ENCODE measurements around the gene EVC2.
"Not testable (repeated sequence)": the region's sequence is repeated elsewhere in the genome, so short reads cannot be mapped to it uniquely, and the experiment has no call there.

The EVC2 gene

GRCh38 chr4:5738061-5738460, 29.7 kb upstream of the EVC2 start:
- Histone ChIP-seq H3K4me1 (ENCODE audit: control insufficient read depth, low read depth, low read length) (no peaks in the 10 kb centered on the region), H3K36me3 (ENCODE audit: control insufficient read depth, low read depth, low read length) (peaks cover 15% of the 10 kb centered on the region), H3K27me3 (ENCODE audit: control insufficient read depth, insufficient read depth, low read length) (no peaks in the 10 kb centered on the region), H3K4me3 (ENCODE audit: low read length) (no peak overlapping the region), H3K27ac (ENCODE audit: low read length) (no peak overlapping the region), H3K9ac (ENCODE audit: low read length) (no peak overlapping the region), H3K9me3 (ENCODE audit: control insufficient read depth, low read depth, low read length) (no peaks in the 10 kb centered on the region)

GRCh38 chr4:5735463-5735862, 27.1 kb upstream of the EVC2 start:
- Histone ChIP-seq H3K36me3 (ENCODE audit: control insufficient read depth, low read depth, low read length) (peaks cover 7% of the 10 kb centered on the region), H3K9ac (ENCODE audit: low read length) (no peak overlapping the region), H3K4me1 (ENCODE audit: control insufficient read depth, low read depth, low read length) (no peaks in the 10 kb centered on the region), H3K27ac (ENCODE audit: low read length) (no peak overlapping the region), H3K4me3 (ENCODE audit: low read length) (no peak overlapping the region), H3K27me3 (ENCODE audit: control insufficient read depth, insufficient read depth, low read length) (no peaks in the 10 kb centered on the region), H3K9me3 (ENCODE audit: control insufficient read depth, low read depth, low read length) (no peaks in the 10 kb centered on the region)

- H3K9ac ChIP-seq (ENCODE audit: low read length) = no peak overlapping the region
- H3K9me3 ChIP-seq (ENCODE audit: control insufficient read depth, low read depth, low read length) = no peaks in the 10 kb centered on the region
- H3K4me1 ChIP-seq (ENCODE audit: control insufficient read depth, low read depth, low read length) = no peaks in the 10 kb centered on the region
- H3K27me3 ChIP-seq (ENCODE audit: control insufficient read depth, insufficient read depth, low read length) = no peaks in the 10 kb centered on the region
- H3K36me3 ChIP-seq (ENCODE audit: control insufficient read depth, low read depth, low read length) = peaks cover 7% of the 10 kb centered on the region
- no peak overlapping the region for H3K27ac ChIP-seq (ENCODE audit: low read length)
- no peak overlapping the region for H3K4me3 ChIP-seq (ENCODE audit: low read length)
These were observed 26.5 kb upstream of the EVC2 start for GRCh38 chr4:5734853-5735252.

- H3K27me3 ChIP-seq (ENCODE audit: control insufficient read depth, insufficient read depth, low read length) = no peaks in the 10 kb centered on the region
- peaks cover 7% of the 10 kb centered on the region for H3K36me3 ChIP-seq (ENCODE audit: control insufficient read depth, low read depth, low read length)
- no peaks in the 10 kb centered on the region for H3K9me3 ChIP-seq (ENCODE audit: control insufficient read depth, low read depth, low read length)
- no peak overlapping the region for H3K9ac ChIP-seq (ENCODE audit: low read length)
- H3K4me3 ChIP-seq (ENCODE audit: low read length) = no peak overlapping the region
- no peaks in the 10 kb centered on the region for H3K4me1 ChIP-seq (ENCODE audit: control insufficient read depth, low read depth, low read length)
- H3K27ac ChIP-seq (ENCODE audit: low read length) = no peak overlapping the region
These were observed 23.8 kb upstream of the EVC2 start for GRCh38 chr4:5732158-5732557.

GRCh38 chr4:5730993-5731990, 22.9 kb upstream of the EVC2 start:
- H3K36me3 ChIP-seq (ENCODE audit: control insufficient read depth, low read depth, low read length) = peaks cover 7% of the 10 kb centered on the region

GRCh38 chr4:5730436-5730835, 22.1 kb upstream of the EVC2 start:
- H3K36me3 ChIP-seq (ENCODE audit: control insufficient read depth, low read depth, low read length) = peaks cover 7% of the 10 kb centered on the region
- H3K4me3 ChIP-seq (ENCODE audit: low read length) = no peak overlapping the region
- no peaks in the 10 kb centered on the region for H3K4me1 ChIP-seq (ENCODE audit: control insufficient read depth, low read depth, low read length)
- no peaks in the 10 kb centered on the region for H3K9me3 ChIP-seq (ENCODE audit: control insufficient read depth, low read depth, low read length)
- no peak overlapping the region for H3K27ac ChIP-seq (ENCODE audit: low read length)
- no peak overlapping the region for H3K9ac ChIP-seq (ENCODE audit: low read length)
- no peaks in the 10 kb centered on the region for H3K27me3 ChIP-seq (ENCODE audit: control insufficient read depth, insufficient read depth, low read length)

More at GRCh38 chr4:5730993-5731990, 22.9 kb upstream of the EVC2 start:
- Histone ChIP-seq H3K4me3 (ENCODE audit: low read length) (no peak overlapping the region), H3K9me3 (ENCODE audit: control insufficient read depth, low read depth, low read length) (no peaks in the 10 kb centered on the region), H3K4me1 (ENCODE audit: control insufficient read depth, low read depth, low read length) (no peaks in the 10 kb centered on the region), H3K27me3 (ENCODE audit: control insufficient read depth, insufficient read depth, low read length) (no peaks in the 10 kb centered on the region), H3K27ac (ENCODE audit: low read length) (no peak overlapping the region), H3K9ac (ENCODE audit: low read length) (no peak overlapping the region)

- not testable (repeated sequence) for H3K4me1 ChIP-seq (ENCODE audit: control insufficient read depth, low read depth, low read length); H3K27ac ChIP-seq (ENCODE audit: low read length); H3K9ac ChIP-seq (ENCODE audit: low read length); H3K4me3 ChIP-seq (ENCODE audit: low read length); H3K36me3 ChIP-seq (ENCODE audit: control insufficient read depth, low read depth, low read length); H3K27me3 ChIP-seq (ENCODE audit: control insufficient read depth, insufficient read depth, low read length); H3K9me3 ChIP-seq (ENCODE audit: control insufficient read depth, low read depth, low read length)
These were observed 20.1 kb upstream of the EVC2 start for GRCh38 chr4:5728412-5728811.

- Histone ChIP-seq H3K27ac (ENCODE audit: low read length) (no peak overlapping the region), H3K9me3 (ENCODE audit: control insufficient read depth, low read depth, low read length) (no peaks in the 10 kb centered on the region), H3K27me3 (ENCODE audit: control insufficient read depth, insufficient read depth, low read length) (no peaks in the 10 kb centered on the region), H3K4me3 (ENCODE audit: low read length) (no peak overlapping the region), H3K4me1 (ENCODE audit: control insufficient read depth, low read depth, low read length) (no peaks in the 10 kb centered on the region), H3K9ac (ENCODE audit: low read length) (no peak overlapping the region), H3K36me3 (ENCODE audit: control insufficient read depth, low read depth, low read length) (no peaks in the 10 kb centered on the region)
These were observed 16.0 kb upstream of the EVC2 start for GRCh38 chr4:5724377-5724776.

- H3K9ac ChIP-seq (ENCODE audit: low read length) = no peak overlapping the region
- no peaks in the 10 kb centered on the region for H3K27me3 ChIP-seq (ENCODE audit: control insufficient read depth, insufficient read depth, low read length)
- H3K4me3 ChIP-seq (ENCODE audit: low read length) = no peak overlapping the region
- no peak overlapping the region for H3K27ac ChIP-seq (ENCODE audit: low read length)
- H3K4me1 ChIP-seq (ENCODE audit: control insufficient read depth, low read depth, low read length) = peaks cover 4% of the 10 kb centered on the region
- H3K9me3 ChIP-seq (ENCODE audit: control insufficient read depth, low read depth, low read length) = no peaks in the 10 kb centered on the region
- no peaks in the 10 kb centered on the region for H3K36me3 ChIP-seq (ENCODE audit: control insufficient read depth, low read depth, low read length)
These were observed 14.0 kb upstream of the EVC2 start for GRCh38 chr4:5722328-5722727.

- Histone ChIP-seq H3K27ac (ENCODE audit: low read length) (no peak overlapping the region), H3K36me3 (ENCODE audit: control insufficient read depth, low read depth, low read length) (no peaks in the 10 kb centered on the region), H3K4me3 (ENCODE audit: low read length) (no peak overlapping the region), H3K9me3 (ENCODE audit: control insufficient read depth, low read depth, low read length) (no peaks in the 10 kb centered on the region), H3K27me3 (ENCODE audit: control insufficient read depth, insufficient read depth, low read length) (no peaks in the 10 kb centered on the region), H3K9ac (ENCODE audit: low read length) (no peak overlapping the region), H3K4me1 (ENCODE audit: control insufficient read depth, low read depth, low read length) (peaks cover 4% of the 10 kb centered on the region)
These were observed 13.6 kb upstream of the EVC2 start for GRCh38 chr4:5721923-5722322.

- Histone ChIP-seq H3K36me3 (ENCODE audit: control insufficient read depth, low read depth, low read length) (no peaks in the 10 kb centered on the region), H3K9ac (ENCODE audit: low read length) (no peak overlapping the region), H3K4me1 (ENCODE audit: control insufficient read depth, low read depth, low read length) (peaks cover 4% of the 10 kb centered on the region), H3K27me3 (ENCODE audit: control insufficient read depth, insufficient read depth, low read length) (no peaks in the 10 kb centered on the region), H3K9me3 (ENCODE audit: control insufficient read depth, low read depth, low read length) (no peaks in the 10 kb centered on the region), H3K27ac (ENCODE audit: low read length) (no peak overlapping the region), H3K4me3 (ENCODE audit: low read length) (no peak overlapping the region)
These were observed 12.6 kb upstream of the EVC2 start for GRCh38 chr4:5720980-5721379.

Measured in iPS-18a (cell line).